HG03342 (cell line): ENCODE data around the gene XAB2.

Source experiments
- ATAC-seq: cut with Tn5 transposase; IDR thresholded peaks from one replicate; pipeline ENCODE4 v1.9.1; 2021; ENCODE audit warnings: mild to moderate bottlenecking, moderate library complexity; ENCODE audit not compliant: unreplicated experiment

The XAB2 gene

GRCh38 chr19:7612282-7613274 lies 16.8 kb downstream of the XAB2 start:
- ATAC-seq = no peak

- no peak for ATAC-seq
These were observed 17.6 kb downstream of the XAB2 start for GRCh38 chr19:7611541-7612279.

GRCh38 chr19:7610491-7611240 lies 18.7 kb downstream of the XAB2 start:
- ATAC-seq = no peak

- no peak for ATAC-seq
These were observed 21.3 kb downstream of the XAB2 start for GRCh38 chr19:7607874-7608560.

GRCh38 chr19:7607212-7607873 lies 22.0 kb downstream of the XAB2 start:
- ATAC-seq = no peak

- ATAC-seq = no peak
These were observed 23.1 kb downstream of the XAB2 start for GRCh38 chr19:7606289-7606688.

GRCh38 chr19:7605490-7606222 lies 23.7 kb downstream of the XAB2 start:
- no peak for ATAC-seq

- no peak for ATAC-seq
These were observed 25.4 kb downstream of the XAB2 start for GRCh38 chr19:7603919-7604318.

- ATAC-seq = no peak
These were observed 26.3 kb downstream of the XAB2 start for GRCh38 chr19:7602935-7603497.

- ATAC-seq = no peak
These were observed 27.0 kb downstream of the XAB2 start for GRCh38 chr19:7602240-7602934.

GRCh38 chr19:7600721-7601120 lies 28.6 kb downstream of the XAB2 start:
- ATAC-seq = no peak

GRCh38 chr19:7598180-7598579 lies 31.2 kb downstream of the XAB2 start:
- ATAC-seq = no peak

GRCh38 chr19:7597689-7598088 lies 31.7 kb downstream of the XAB2 start:
- ATAC-seq = no peak

GRCh38 chr19:7596211-7596937 lies 33.0 kb downstream of the XAB2 start:
- no peak for ATAC-seq

GRCh38 chr19:7595466-7596133 lies 33.7 kb downstream of the XAB2 start, which contains the start of gene CAMSAP3:
Gene CAMSAP3 (plus strand): TSS chr19:7595863. CDS start chr19:7596003, 140 bp downstream.
- no peak for ATAC-seq

GRCh38 chr19:7590256-7590655 lies 39.1 kb downstream of the XAB2 start:
- no peak for ATAC-seq

- no peak for ATAC-seq
These were observed 39.5 kb downstream of the XAB2 start for GRCh38 chr19:7589822-7590221.
